TTC549 (cell line): ENCODE measurements around the gene ZNF502.

ENCODE experiments used
- FAIRE-seq: peaks from 2 replicates; lab custom pipeline; 2012; peaks lifted over from hg19 to GRCh38; lab: Jason Lieb, UNC

The ZNF502 gene

GRCh38 chr3:44771424-44772098, 59.1 kb downstream of the ZNF502 start:
- FAIRE-seq, result no peak

GRCh38 chr3:44772099-44772442, 59.6 kb downstream of the ZNF502 start:
- FAIRE-seq, result no peak
